ENCODE data around the gene GPR152.

Gene GPR152

DNA sequence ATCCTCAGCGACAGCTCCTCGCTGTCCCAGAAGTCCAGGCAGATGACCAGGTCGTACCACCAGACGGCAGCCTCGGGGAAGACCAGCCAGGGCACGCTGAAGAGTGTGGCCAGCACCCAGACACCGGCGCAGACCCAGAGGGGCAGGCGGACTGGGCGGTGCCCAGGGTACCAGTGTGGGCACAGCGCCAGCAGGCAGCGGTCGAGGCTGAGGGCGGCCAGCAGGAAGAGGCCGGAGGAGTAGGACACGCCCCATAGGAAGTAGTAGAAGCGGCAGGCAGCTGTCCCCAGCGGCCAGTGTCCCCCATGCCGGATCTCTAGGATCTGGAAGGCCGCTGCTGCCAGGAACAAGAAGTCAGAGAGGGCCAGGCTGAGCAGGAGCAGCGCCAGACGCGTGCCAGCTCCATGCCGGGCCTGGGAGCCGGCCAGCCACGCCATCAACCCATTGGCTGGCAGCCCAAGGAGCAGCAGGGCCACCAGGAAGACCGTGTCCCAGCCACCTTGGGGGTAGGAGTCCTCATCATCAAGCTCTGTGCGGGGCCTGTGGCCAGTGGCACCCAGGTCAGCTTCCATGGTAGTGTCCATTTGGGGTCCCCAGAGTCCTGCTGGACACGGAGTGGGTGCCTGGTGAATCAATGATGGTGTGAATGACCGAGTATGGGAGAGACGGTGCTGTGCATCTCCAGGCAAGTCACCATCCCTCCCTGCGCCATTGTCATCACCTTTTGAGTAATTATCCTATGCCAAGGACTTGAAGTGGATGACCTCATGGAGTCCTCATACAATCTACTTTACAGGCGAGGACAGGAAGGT lies at the start of gene GPR152:
Gene GPR152, minus strand, starts transcription at position 589 of the 812 bp plus-strand sequence. Its CDS starts 5 bp downstream, at position 584.
- DNase-seq: no peak

DNA sequence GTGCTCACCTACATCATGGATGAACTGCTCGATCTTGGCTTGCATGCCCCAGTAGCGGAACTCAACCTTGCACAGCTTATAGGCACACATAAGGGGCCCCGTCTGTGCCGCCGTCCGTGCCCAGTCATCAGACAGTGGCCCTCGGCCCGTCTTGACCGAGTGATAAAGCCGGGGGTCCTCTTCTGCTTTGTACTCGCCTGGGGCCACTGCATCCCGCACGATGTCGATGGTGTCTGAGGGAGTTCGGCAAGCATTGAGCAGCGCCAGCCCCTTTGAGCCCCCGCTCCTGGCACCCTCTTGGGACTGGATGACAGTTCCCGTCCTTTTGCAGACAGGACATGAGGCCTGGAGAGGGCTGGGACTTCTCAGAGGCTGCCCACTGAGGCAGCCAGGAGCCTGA lies 49.3 kb upstream of the GPR152 start:
- DNase-seq: no peak

GRCh38 chr11:67500831-67501715 lies 48.5 kb upstream of the GPR152 start:
- peak; percentile 19 for DNase-seq

GRCh38 chr11:67500484-67500821 lies 47.9 kb upstream of the GPR152 start:
- DNase-seq: no peak

DNA sequence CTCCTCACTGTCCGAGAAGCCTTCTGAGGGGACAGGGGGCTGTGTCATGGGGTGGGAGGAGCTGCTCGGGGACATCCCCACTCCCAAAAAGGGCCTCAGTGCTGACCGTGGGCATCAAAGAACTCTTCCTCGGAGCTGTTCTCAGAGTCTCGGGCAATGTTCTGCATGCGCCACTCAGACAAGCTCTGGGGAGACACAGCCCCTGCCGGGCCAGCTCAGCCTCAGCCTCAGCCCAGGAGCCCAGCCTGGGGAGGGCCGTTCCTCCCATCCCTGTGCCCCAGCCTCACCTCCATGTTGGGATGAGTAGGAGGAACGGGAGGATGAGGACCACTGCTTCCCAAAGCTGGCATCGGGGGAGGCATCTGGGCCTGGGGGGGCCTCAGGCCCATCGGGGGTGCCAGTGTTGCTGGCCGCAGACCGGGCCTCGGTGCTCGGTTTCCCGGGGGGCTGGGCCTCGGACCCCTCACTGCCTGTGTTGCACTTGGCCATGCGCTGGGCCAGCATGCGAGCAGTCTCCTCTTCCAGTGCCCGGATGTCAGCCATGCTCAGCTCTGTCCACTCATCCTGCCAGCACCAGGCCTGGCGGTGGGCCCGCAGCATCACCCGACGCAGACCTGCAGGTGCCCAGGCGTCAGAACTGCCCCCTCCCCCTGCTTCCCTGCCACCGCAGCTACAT lies 47.4 kb upstream of the GPR152 start:
- no peak for DNase-seq

- DNase-seq: no peak
These were observed 46.0 kb upstream of the GPR152 start for GRCh38 chr11:67498544-67498972.

GRCh38 chr11:67497656-67498291 lies 45.2 kb upstream of the GPR152 start:
- DNase-seq: no peak

- DNase-seq: no peak
These were observed 43.6 kb upstream of the GPR152 start for GRCh38 chr11:67496113-67496512.

GRCh38 chr11:67495234-67496005 lies 42.9 kb upstream of the GPR152 start:
- no peak for DNase-seq

- no peak for DNase-seq
These were observed 42.1 kb upstream of the GPR152 start for GRCh38 chr11:67494371-67495233.

DNA sequence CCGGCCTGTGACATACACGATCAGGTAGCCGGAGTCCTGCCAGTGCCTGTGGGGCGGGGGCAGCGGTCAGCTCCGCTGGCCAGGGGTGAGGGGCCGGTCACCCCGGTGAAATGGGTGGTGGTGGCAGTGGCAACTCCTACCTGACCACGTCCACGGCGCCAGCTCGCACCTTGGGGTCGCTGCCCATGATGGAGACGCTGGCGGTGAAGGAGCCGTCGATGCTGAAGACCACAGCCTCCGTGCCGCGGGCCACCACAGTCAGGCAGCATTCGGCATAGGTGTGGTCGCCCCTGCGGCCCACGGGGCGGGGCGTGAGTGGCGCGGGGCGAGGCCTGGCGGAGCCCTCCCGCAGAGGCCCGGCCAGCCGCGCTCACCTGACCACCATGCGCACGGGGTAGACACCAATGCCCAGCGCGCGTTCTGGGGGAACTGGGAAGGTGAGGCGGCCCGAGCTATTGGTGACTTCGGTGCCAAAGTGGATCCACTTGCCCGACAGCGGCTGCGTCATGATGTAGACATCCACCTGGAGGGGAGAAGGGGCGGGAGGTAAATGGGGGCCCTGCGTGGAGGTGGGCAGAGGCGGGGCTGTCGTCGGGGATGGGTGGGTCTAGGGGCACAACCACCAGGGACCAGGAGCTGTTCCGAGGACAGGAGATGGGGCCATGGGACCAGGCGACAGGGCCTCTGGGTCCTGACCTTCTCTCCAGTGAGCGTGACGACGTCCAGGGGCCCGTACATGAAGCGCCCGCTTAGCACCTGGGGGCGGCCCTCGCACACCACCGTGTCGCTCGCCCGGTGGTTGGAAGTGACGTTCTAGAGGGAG lies 41.2 kb upstream of the GPR152 start:
- DNase-seq: no peak

GRCh38 chr11:67492801-67493547 lies 40.4 kb upstream of the GPR152 start:
- DNase-seq: no peak

- DNase-seq: no peak
These were observed 39.7 kb upstream of the GPR152 start for GRCh38 chr11:67492069-67492727.

DNA sequence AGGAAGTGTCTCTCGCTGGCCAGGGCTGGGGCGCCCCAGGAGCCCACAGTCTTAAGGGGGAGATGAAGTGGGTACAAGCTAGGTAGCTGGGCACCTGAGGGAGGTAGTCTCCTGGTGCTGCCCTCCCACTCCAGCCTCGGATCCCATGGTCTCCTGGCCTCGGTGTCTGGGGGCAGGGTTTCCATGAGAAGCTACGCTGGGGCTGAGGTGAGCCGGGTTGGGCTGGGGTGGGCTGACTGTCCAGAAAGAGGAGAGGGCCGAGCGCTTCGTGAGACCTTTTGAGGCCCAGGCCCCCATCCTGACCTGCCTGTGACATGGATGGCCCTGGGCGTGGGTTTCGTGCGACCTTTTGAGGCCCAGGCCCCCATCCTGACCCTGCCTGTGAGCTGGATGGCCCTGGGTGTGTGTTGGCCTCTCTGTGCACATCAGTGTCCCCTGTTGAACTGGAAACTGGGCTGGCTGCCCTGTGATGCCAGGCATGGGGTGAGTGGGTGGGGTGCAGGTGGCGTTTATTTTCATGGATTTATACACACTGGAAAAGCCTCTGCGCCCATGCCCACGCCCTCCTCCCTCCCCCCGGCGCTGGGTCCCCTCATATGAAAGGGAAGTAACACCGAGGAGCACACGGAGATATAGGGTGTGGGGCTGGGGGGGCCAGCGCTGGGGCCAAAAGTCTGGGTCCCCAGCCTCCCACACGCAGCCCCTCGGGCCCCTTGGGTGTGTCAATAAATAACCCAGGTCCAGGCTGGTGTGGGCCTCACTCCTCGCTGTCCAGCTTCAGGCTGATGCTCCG lies 38.9 kb upstream of the GPR152 start:
- DNase-seq: no peak

- DNase-seq: no peak
These were observed 38.2 kb upstream of the GPR152 start for GRCh38 chr11:67490727-67491065.

DNA sequence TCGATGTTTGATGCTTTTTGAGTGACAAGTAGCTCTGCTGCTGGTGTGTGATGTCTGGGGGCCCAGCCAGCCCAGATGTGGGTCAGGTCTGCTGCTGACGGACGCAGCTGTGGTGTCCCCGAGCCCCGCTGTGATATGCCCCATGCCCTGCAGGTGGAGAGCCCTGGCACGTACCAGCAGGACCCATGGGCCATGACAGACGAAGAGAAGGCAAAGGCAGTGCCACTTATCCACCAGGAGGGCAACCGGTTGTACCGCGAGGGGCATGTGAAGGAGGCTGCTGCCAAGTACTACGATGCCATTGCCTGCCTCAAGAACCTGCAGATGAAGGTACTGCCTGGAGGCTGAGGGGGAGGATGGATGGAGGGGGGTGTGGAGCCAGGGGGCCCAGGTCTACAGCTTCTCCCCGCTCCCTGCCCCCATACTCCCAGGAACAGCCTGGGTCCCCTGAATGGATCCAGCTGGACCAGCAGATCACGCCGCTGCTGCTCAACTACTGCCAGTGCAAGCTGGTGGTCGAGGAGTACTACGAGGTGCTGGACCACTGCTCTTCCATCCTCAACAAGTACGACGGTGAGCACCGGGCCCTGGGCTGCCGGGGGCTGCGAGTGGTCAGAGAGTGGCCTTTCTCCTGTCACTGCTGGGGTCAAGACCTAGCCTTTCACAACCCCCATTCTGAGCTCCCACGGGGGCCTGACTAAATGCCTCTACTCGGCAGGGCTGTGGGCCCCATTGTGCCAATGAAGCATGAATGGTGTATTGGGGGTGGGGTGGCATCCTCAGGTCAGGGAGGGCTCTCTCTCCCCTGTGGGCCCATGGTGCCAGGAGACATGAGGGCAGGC lies 37.6 kb upstream of the GPR152 start:
- DNase-seq: no peak

DNA sequence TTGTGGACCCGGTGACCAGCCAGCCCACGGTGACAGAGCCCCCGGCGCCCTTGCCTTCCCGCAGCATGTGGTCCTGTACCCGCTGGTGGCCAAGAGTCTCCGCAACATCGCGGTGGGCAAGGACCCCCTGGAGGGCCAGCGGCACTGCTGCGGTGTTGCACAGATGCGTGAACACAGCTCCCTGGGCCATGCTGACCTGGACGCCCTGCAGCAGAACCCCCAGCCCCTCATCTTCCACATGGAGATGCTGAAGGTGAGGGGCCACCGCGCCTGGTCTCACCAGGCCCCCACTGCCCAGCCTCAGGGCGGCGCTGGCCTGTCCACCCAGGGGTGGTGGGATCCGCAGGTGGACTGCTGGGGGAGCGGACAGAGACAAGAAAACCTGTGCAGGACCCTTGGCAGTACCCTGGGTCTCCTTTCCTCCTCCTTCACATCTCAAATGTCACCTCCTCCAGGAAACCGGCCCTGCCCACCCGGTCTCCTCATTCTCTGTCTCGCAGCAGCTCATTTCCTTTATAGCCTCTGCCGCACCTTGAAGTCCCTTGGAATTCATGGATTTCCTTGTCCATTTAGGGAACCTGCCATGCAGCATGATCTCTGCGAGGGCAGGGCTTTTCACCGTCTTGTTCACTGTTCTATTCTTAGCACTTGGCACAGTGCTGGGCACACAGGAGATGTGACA lies 36.8 kb upstream of the GPR152 start:
- no peak for DNase-seq

All from OCI-M1 (cell line).